Endodermal cell (in vitro differentiated cells): ENCODE measurements around the gene BANF1. TPM values are rescaled to one million over a fixed set of nuclear protein-coding genes. Genes with fewer than 3 reads are reported as not detected.
"Not testable (repeated sequence)": the region's sequence is repeated elsewhere in the genome, so short reads cannot be mapped to it uniquely, and the experiment has no call there.

Experiments used
- DNase-seq: peaks from one replicate; pipeline ENCODE4 v3.0.0-alpha.2; 2017
- H3K27ac ChIP-seq: 2 replicates; pipeline ENCODE4 v1.5.1; 2013; ENCODE audit warnings: mild to moderate bottlenecking, low read depth, low read length, moderate library complexity
- H3K27me3 ChIP-seq: 2 replicates; pipeline ENCODE4 v1.6.1; 2013; ENCODE audit warnings: mild to moderate bottlenecking, low read length, moderate library complexity; ENCODE audit not compliant: insufficient read depth, control insufficient read depth, poor library complexity, severe bottlenecking
- H3K36me3 ChIP-seq: 2 replicates; pipeline ENCODE4 v1.7.0; 2013; ENCODE audit warnings: mild to moderate bottlenecking, low read length, moderate library complexity; ENCODE audit not compliant: control insufficient read depth, insufficient read depth
- H3K4me1 ChIP-seq: one replicate; pipeline ENCODE4 v1.7.0; 2013; ENCODE audit warnings: low read length; ENCODE audit not compliant: control insufficient read depth, insufficient read depth
- H3K4me3 ChIP-seq: 2 replicates; pipeline ENCODE4 v1.5.1; 2013; ENCODE audit warnings: mild to moderate bottlenecking, low read length, moderate library complexity
- H3K9ac ChIP-seq: 2 replicates; pipeline ENCODE4 v1.6.1; 2013; ENCODE audit warnings: mild to moderate bottlenecking, low read length, moderate library complexity; ENCODE audit not compliant: poor library complexity, severe bottlenecking; ENCODE audit errors: extremely low read depth
- H3K9me3 ChIP-seq: 2 replicates; pipeline ENCODE4 v1.6.1; 2013; ENCODE audit warnings: mild to moderate bottlenecking, low read length, moderate library complexity; ENCODE audit not compliant: control insufficient read depth
- H3K27ac Mint-ChIP-seq: 2 replicates; pipeline ENCODE4 v1.8.0; 2020; ENCODE audit warnings: mixed read lengths
- H3K27me3 Mint-ChIP-seq: 2 replicates; pipeline ENCODE4 v1.8.0; 2021; ENCODE audit warnings: mild to moderate bottlenecking, mixed read lengths; ENCODE audit not compliant: insufficient read depth
- H3K36me3 Mint-ChIP-seq: 2 replicates; pipeline ENCODE4 v1.8.0; 2020; ENCODE audit warnings: low read depth, mixed read lengths
- H3K4me1 Mint-ChIP-seq: 2 replicates; pipeline ENCODE4 v1.8.0; 2020; ENCODE audit warnings: mixed read lengths
- H3K4me3 Mint-ChIP-seq: 2 replicates; pipeline ENCODE4 v1.8.0; 2020; ENCODE audit warnings: mild to moderate bottlenecking, moderate library complexity, mixed read lengths
- H3K9me3 Mint-ChIP-seq: 2 replicates; pipeline ENCODE4 v1.8.0; 2020; ENCODE audit warnings: mild to moderate bottlenecking, mixed read lengths
- CTCF ChIP-seq: fragments of 200-600 bp; sonication (generic); conservative IDR thresholded peaks from 2 replicates; pipeline ENCODE4 v1.5.0; 2021; ENCODE audit warnings: antibody characterized with exemption, mild to moderate bottlenecking
- WGBS, 2 experiments: methylation state at CpG; one replicate each; pipeline versions ENCODE4 v1.1.5 to v1.1.7; 2013; ENCODE audit warnings: missing lambda C conversion rate in 2 of 2, mixed read lengths in 1 of 2; ENCODE audit not compliant: insufficient coverage in 1 of 2, insufficient read length in 1 of 2; 5-methylcytosine and 5-hydroxymethylcytosine counted together
- total RNA-seq, 2 donors: library from RNA; stranded (reverse); fragmentation: NEBNext Ultra II Directional in 1 of 2; extraction: Animal tissue kit (Norgen Biotek cat#: 25700) in 1 of 2; gene quantifications; 2 replicates in 1 of 2; 3 replicates in 1 of 2; pipeline ENCODE4 v1.2.1, GENCODE V29; 2021

Gene BANF1
- total RNA-seq, 2 donors from 2014 or later = 348 to 409 TPM

- no peak overlapping the region for H3K9ac ChIP-seq
- H3K27ac Mint-ChIP-seq = peak overlapping the region; percentile 32
- H3K4me3 Mint-ChIP-seq = no peak overlapping the region
- peaks cover 8% of the 10 kb centered on the region for H3K27me3 Mint-ChIP-seq
- no peak for DNase-seq
- TF ChIP-seq CTCF = no peak
- no peaks in the 10 kb centered on the region for H3K9me3 Mint-ChIP-seq
- peaks cover 30% of the 10 kb centered on the region for H3K4me1 ChIP-seq
- peaks cover 22% of the 10 kb centered on the region for H3K36me3 ChIP-seq
- H3K4me3 ChIP-seq = no peak overlapping the region
- H3K27me3 ChIP-seq = no peaks in the 10 kb centered on the region
- H3K36me3 Mint-ChIP-seq = peaks cover 19% of the 10 kb centered on the region
- H3K27ac ChIP-seq = no peak overlapping the region
- H3K9me3 ChIP-seq = no peaks in the 10 kb centered on the region
- WGBS, 2 experiments = 82 to 97% methylated on average over 2 of the region's 2 CpGs
- peaks cover 45% of the 10 kb centered on the region for H3K4me1 Mint-ChIP-seq
Measured at GRCh38 chr11:66008095-66008467, 5.8 kb downstream of the BANF1 start.

- peaks cover 8% of the 10 kb centered on the region for H3K27me3 Mint-ChIP-seq
- peaks cover 22% of the 10 kb centered on the region for H3K36me3 ChIP-seq
- H3K9me3 Mint-ChIP-seq = no peaks in the 10 kb centered on the region
- H3K9me3 ChIP-seq = no peaks in the 10 kb centered on the region
- H3K4me1 Mint-ChIP-seq = peaks cover 45% of the 10 kb centered on the region
- no peak overlapping the region for H3K4me3 ChIP-seq
- H3K4me3 Mint-ChIP-seq = no peak overlapping the region
- no peak overlapping the region for H3K9ac ChIP-seq
- peak overlapping the region; percentile 32 for H3K27ac Mint-ChIP-seq
- no peak for TF ChIP-seq CTCF
- no peak overlapping the region for H3K27ac ChIP-seq
- H3K4me1 ChIP-seq = peaks cover 32% of the 10 kb centered on the region
- 73 to 83% methylated on average over 4 to 10 of the region's 10 CpGs for WGBS, 2 experiments
- H3K36me3 Mint-ChIP-seq = peaks cover 19% of the 10 kb centered on the region
- no peaks in the 10 kb centered on the region for H3K27me3 ChIP-seq
- DNase-seq = peak; percentile 69
Measured at GRCh38 chr11:66008468-66009101, 6.3 kb downstream of the BANF1 start.

- Mint-ChIP-seq H3K27ac (peak overlapping the region; percentile 89), H3K4me1 (peaks cover 45% of the 10 kb centered on the region)
- peak; percentile 82 for DNase-seq
- not testable (repeated sequence) for H3K9ac ChIP-seq, H3K27me3 Mint-ChIP-seq, H3K9me3 ChIP-seq, H3K36me3 Mint-ChIP-seq, H3K27ac ChIP-seq, H3K27me3 ChIP-seq, H3K4me3 ChIP-seq, H3K9me3 Mint-ChIP-seq, H3K4me3 Mint-ChIP-seq
- Histone ChIP-seq H3K4me1 (peaks cover 32% of the 10 kb centered on the region), H3K36me3 (peaks cover 10% of the 10 kb centered on the region)
- WGBS, 2 experiments = 47 to 71% methylated on average over 4 of the region's 4 CpGs
Measured at GRCh38 chr11:66010036-66010435, 7.7 kb downstream of the BANF1 start.
